ENCODE results near the gene RBCK1. TPM values are rescaled to one million over a fixed set of nuclear protein-coding genes. Genes with fewer than 3 reads are reported as not detected.
"Not testable (repeated sequence)": the region's sequence is repeated elsewhere in the genome, so short reads cannot be mapped to it uniquely, and the experiment has no call there.

Gene RBCK1
- total RNA-seq, 1 donor from 2014 or later = 65.2 TPM

GRCh38 chr20:385448-385847 is 22.7 kb upstream of the RBCK1 start:
- peaks cover 6% of the 10 kb centered on the region for H3K27me3 Mint-ChIP-seq (ENCODE audit: low read depth)
- DNase-seq (ENCODE audit: low read depth, low spot score) = no peak
- H3K9me3 Mint-ChIP-seq = no peaks in the 10 kb centered on the region
- no peaks in the 10 kb centered on the region for H3K36me3 Mint-ChIP-seq (ENCODE audit: low read depth)
- no peak overlapping the region for H3K27ac Mint-ChIP-seq (ENCODE audit: unreplicated experiment)
- H3K4me1 Mint-ChIP-seq = peaks cover 8% of the 10 kb centered on the region
- no peak overlapping the region for H3K4me3 Mint-ChIP-seq
- TF ChIP-seq CTCF (conservative IDR thresholded peaks at IDR 0.05) = no peak

DNA sequence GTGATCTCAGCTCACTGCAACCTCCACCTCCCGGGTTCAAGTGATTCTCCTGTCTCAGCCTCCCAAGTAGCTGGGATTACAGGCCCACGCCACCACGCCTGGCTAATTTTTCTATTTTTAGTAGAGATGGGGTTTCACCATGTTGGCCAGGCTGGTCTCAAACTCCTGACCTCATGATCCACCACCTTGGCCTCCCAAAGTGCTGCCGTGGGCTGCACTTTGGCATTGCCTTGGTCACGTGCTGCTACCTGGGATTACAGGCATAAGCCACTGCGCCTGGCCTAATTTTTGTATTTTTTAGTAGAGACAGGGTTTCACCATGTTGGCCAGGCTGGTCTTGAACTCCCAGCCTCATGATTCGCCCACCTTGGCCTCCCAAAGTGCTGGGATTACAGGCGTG is 21.5 kb upstream of the RBCK1 start:
- not testable (repeated sequence) for H3K27ac Mint-ChIP-seq (ENCODE audit: unreplicated experiment); H3K4me1 Mint-ChIP-seq; H3K36me3 Mint-ChIP-seq (ENCODE audit: low read depth); H3K9me3 Mint-ChIP-seq; H3K4me3 Mint-ChIP-seq; DNase-seq (ENCODE audit: low read depth, low spot score); H3K27me3 Mint-ChIP-seq (ENCODE audit: low read depth)

GRCh38 chr20:387520-387919 is 20.6 kb upstream of the RBCK1 start:
- H3K36me3 Mint-ChIP-seq (ENCODE audit: low read depth) = no peaks in the 10 kb centered on the region
- peaks cover 3% of the 10 kb centered on the region for H3K4me1 Mint-ChIP-seq
- H3K4me3 Mint-ChIP-seq = no peak overlapping the region
- H3K27me3 Mint-ChIP-seq (ENCODE audit: low read depth) = peaks cover 3% of the 10 kb centered on the region
- no peak for TF ChIP-seq CTCF (conservative IDR thresholded peaks at IDR 0.05)
- no peak for DNase-seq (ENCODE audit: low read depth, low spot score)
- H3K27ac Mint-ChIP-seq (ENCODE audit: unreplicated experiment) = no peak overlapping the region
- no peaks in the 10 kb centered on the region for H3K9me3 Mint-ChIP-seq

DNA sequence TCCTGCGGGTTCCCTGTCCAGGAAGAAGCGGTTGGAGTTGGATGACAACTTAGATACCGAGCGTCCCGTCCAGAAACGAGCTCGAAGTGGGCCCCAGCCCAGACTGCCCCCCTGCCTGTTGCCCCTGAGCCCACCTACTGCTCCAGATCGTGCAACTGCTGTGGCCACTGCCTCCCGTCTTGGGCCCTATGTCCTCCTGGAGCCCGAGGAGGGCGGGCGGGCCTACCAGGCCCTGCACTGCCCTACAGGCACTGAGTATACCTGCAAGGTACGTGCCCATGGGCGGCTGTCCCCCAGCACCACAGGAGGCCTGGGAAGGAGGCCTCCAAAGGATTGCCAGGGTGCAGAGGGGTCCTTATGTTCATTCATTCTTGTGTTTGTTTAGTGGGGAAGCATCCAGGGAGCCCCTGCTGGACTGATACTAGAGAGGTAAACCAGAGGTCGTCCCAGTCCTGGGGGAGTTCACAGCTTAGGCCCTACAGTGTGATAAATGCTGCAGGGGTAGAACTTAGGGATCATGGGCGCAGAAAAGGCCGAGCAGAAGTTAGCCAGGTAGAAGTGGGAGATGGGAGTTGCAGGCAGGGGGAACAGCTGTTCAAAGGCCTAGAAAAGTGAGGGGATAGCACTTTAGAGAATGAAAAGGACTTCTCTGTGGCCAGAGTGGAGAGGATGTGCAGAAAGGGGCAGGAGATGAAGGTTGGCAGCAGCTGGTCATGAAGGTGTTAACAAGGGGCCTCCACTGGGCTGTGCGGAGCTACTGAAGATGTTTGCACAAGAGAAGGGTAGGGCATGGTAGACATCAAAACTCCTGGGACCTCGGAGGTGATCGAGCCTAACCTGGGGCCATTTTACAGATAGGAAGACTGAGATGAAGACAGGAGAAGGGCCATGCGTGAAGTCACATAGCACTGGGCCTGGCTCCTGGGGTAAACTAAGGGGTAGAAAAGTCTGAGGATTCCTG is 19.8 kb upstream of the RBCK1 start:
- no peak for TF ChIP-seq CTCF (conservative IDR thresholded peaks at IDR 0.05)
- Mint-ChIP-seq H3K36me3 (ENCODE audit: low read depth) (no peaks in the 10 kb centered on the region), H3K27me3 (ENCODE audit: low read depth) (no peaks in the 10 kb centered on the region), H3K27ac (ENCODE audit: unreplicated experiment) (no peak overlapping the region), H3K9me3 (no peaks in the 10 kb centered on the region), H3K4me3 (no peak overlapping the region), H3K4me1 (no peaks in the 10 kb centered on the region)
- DNase-seq (ENCODE audit: low read depth, low spot score) = no peak

DNA sequence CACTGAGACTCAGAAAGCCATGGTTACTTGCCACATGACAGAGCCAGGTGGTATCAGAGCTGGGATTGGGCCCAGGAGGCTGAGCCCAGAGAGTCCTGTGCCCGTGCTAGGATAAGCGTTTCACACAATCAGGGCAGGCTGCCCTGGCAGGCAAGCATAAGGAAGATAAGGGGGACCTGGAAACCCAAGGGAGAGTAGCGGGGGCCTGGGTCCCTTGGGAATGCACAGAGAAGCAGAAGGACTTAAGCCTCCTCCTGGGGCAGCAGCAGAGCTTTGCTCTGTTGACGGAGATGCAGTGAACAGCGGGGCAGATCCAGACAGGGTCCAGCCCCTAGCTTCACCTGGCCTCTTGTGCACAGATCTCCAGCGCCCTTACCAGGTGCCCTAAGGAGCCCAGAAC is 18.9 kb upstream of the RBCK1 start:
- no peaks in the 10 kb centered on the region for H3K4me1 Mint-ChIP-seq
- H3K36me3 Mint-ChIP-seq (ENCODE audit: low read depth) = no peaks in the 10 kb centered on the region
- no peak overlapping the region for H3K4me3 Mint-ChIP-seq
- no peak for DNase-seq (ENCODE audit: low read depth, low spot score)
- H3K27me3 Mint-ChIP-seq (ENCODE audit: low read depth) = no peaks in the 10 kb centered on the region
- H3K9me3 Mint-ChIP-seq = no peaks in the 10 kb centered on the region
- no peak overlapping the region for H3K27ac Mint-ChIP-seq (ENCODE audit: unreplicated experiment)
- TF ChIP-seq CTCF (conservative IDR thresholded peaks at IDR 0.05) = no peak

- no peaks in the 10 kb centered on the region for H3K27me3 Mint-ChIP-seq (ENCODE audit: low read depth)
Observed at GRCh38 chr20:391041-391711, 16.9 kb upstream of the RBCK1 start.

DNA sequence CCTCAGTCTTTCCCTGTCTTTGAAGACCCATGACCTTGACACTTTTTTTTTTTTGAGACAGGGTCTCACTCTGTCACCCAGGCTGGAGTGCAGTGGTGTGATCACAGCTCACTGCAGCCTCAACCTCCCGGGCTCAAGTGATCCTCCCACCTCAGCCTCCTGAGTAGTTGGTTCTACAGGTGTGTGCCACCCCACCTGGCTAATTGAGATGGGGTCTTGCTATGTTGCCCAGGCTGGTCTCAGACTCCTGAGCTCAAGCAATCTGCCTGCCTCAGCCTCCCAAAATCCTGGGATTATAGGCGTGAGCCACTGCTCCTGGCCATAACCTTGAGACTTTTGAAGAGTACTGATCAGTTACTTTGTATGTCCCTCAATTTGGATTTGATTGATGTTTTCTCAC is 14.8 kb upstream of the RBCK1 start:
- not testable (repeated sequence) for H3K36me3 Mint-ChIP-seq (ENCODE audit: low read depth); H3K27me3 Mint-ChIP-seq (ENCODE audit: low read depth); H3K4me1 Mint-ChIP-seq; H3K27ac Mint-ChIP-seq (ENCODE audit: unreplicated experiment); H3K4me3 Mint-ChIP-seq; H3K9me3 Mint-ChIP-seq; DNase-seq (ENCODE audit: low read depth, low spot score)

More at GRCh38 chr20:391041-391711, 16.9 kb upstream of the RBCK1 start:
- Mint-ChIP-seq H3K36me3 (ENCODE audit: low read depth) (no peaks in the 10 kb centered on the region), H3K9me3 (no peaks in the 10 kb centered on the region), H3K27ac (ENCODE audit: unreplicated experiment) (no peak overlapping the region), H3K4me3 (no peak overlapping the region), H3K4me1 (no peaks in the 10 kb centered on the region)
- DNase-seq (ENCODE audit: low read depth, low spot score) = no peak
- TF ChIP-seq CTCF (conservative IDR thresholded peaks at IDR 0.05) = no peak

Data from neural crest cell (in vitro differentiated cells).